K562 (cell line): ENCODE measurements around the gene DOCK4.

Experiments
- CREB1 ChIP-seq, 2 experiments: sonication (generic) in 1 of 2; formaldehyde crosslinking in 1 of 2; IDR thresholded peaks; 2 replicates each; pipeline versions ENCODE4 v1.6.1 to v1.8.0; 2012 to 2022; ENCODE audit warnings: inconsistent platforms in 1 of 2, mild to moderate bottlenecking in 1 of 2, missing genetic modification reagents in 1 of 2, moderate library complexity in 1 of 2
- POLR2AphosphoS5 ChIP-seq: IDR thresholded peaks from 2 replicates; pipeline ENCODE4 v1.6.1; 2011; ENCODE audit warnings: mild to moderate bottlenecking, low read depth, low read length, moderate library complexity; ENCODE audit not compliant: control insufficient read depth, insufficient read depth

DNA sequence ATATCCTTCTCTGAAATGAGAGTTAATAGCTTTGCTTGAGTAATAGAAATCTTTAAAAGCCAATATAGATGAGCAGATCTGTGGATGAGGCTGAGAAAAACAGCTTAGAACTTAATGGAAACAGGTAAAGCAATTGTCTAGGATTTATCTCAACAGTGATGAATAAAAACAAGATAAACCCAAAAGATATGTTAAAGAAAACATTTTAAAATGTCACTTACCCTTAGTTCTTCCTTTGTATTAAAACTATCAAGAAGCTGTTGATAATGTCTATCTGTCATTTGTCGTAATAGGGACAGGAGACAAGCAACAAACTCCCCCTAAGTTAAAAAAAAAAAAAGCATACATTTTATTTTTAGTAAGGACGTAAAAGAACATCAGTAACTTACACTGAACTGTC, 371.8 kb downstream of the DOCK4 start:
- TF ChIP-seq POLR2AphosphoS5 = no peak
- no peak for TF ChIP-seq CREB1 (IDR thresholded peaks at IDR 0.05)
- TF ChIP-seq CREB1 (CRISPR knock-in tag; IDR thresholded peaks at IDR 0.05) = no peak
